ENCODE results near the gene PLAAT2. TPM values are rescaled to one million over a fixed set of nuclear protein-coding genes. Genes with fewer than 3 reads are reported as not detected.
"Not testable (repeated sequence)": the region's sequence is repeated elsewhere in the genome, so short reads cannot be mapped to it uniquely, and the experiment has no call there.

Gene PLAAT2
- total and polyA plus RNA-seq, 12 donors = 0.35 to 3.7 TPM; not detected in 10

DNA sequence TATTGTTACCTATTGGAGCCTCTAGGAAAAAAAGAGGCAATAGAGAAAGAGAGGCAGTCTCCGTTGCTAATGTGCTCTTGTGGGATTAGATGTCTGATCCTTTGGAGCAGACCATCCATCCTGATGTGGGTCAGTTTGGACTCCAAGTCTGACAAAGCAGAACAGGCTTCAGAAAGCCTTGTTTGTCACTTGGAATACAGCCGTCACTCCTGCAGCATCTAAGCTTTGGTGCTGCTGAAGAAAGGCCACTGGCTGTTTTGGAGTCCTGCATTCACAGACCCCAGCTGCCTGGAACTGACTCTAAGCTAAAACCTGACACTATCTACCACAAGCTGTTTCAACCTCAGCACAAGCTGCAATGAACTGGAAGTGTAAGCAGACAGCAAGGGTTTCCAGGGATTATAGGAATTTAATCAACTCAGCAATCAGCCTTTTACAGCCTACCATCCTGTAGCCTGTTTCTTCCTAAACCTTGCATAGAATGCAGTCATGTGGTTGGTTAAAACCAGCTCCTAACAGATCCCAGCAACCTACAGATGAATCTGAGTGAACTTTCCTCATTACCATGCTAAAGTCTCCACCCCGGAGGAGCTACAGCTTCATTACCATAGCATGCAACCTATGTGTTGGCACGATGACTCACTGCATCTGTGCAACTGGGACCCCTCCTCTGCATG is 30.2 kb downstream of the PLAAT2 start:
- no peak for TF ChIP-seq CTCF (IDR thresholded peaks at IDR 0.05)
- WGBS, 2 donors = 66 to 75% methylated on average over 4 of the region's 4 CpGs
- Histone ChIP-seq H3K36me3 (no peaks in the 10 kb centered on the region), H3K27me3 (peaks cover 0 to 3% (median 0%) of the 10 kb centered on the region in 7 donors), H3K27ac (no peak overlapping the region), H3K4me3 (no peak overlapping the region), H3K4me1 (peaks cover 5 to 57% (median 20%) of the 10 kb centered on the region in 9 donors), H3K9me3 (no peaks in the 10 kb centered on the region)
- intact Hi-C loops (cut with DNase I) = loop anchor here in 2 of 10 donors (1.0 to 10.0 kb wide), 2 partner anchors 12 to 82 kb away; partner anchors contain the start of gene PLAAT3 (in 1 of the 2)
- ATAC-seq (no peak), DNase-seq (no peak)

DNA sequence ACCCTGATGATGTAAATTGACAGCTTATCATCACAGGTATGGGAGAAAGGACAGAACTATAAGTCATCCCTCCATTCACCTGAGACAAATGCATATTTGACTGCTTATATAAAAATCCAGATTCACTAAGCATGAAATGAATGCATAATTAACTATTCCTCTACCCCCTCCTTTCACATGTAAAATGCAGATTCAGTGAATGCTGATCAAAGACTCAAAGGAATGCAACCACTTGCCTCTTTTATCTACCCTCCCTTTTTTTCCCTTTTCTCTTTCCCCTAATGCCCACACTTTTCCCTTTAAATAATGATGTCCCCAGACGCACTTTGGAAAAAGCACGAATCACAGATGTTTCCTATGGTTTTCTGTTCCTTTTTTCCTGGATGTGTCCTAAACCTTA is 31.1 kb downstream of the PLAAT2 start:
- H3K27ac ChIP-seq = no peak overlapping the region
- peaks cover 0 to 49% (median 12%) of the 10 kb centered on the region in 9 donors for H3K4me1 ChIP-seq
- intact Hi-C loops (cut with DNase I) = loop anchor here in 2 of 10 donors (1.0 to 10.0 kb wide), 2 partner anchors 11 to 83 kb away; partner anchors contain the start of gene PLAAT3 (in 1 of the 2)
- ATAC-seq = no peak
- H3K27me3 ChIP-seq = peaks cover 0 to 6% (median 0%) of the 10 kb centered on the region in 7 donors
- no peaks in the 10 kb centered on the region for H3K36me3 ChIP-seq
- WGBS, 2 donors = 52 to 70% methylated on average over 2 of the region's 2 CpGs
- no peak overlapping the region for H3K4me3 ChIP-seq
- no peak for DNase-seq
- no peak for TF ChIP-seq CTCF (IDR thresholded peaks at IDR 0.05)
- no peaks in the 10 kb centered on the region for H3K9me3 ChIP-seq

GRCh38 chr11:63531074-63531792 is 31.9 kb downstream of the PLAAT2 start:
- peak overlapping the region in 1 of 10 donors; percentile 56 for H3K27ac ChIP-seq
- not testable (repeated sequence) for H3K36me3 ChIP-seq, H3K9me3 ChIP-seq, DNase-seq, H3K27me3 ChIP-seq, H3K4me3 ChIP-seq
- ATAC-seq = peak in 7 of 8 donors; percentile 42 to 71 (median 46)
- peaks cover 0 to 42% (median 4%) of the 10 kb centered on the region in 9 donors for H3K4me1 ChIP-seq
- 71 to 75% methylated on average over 4 of the region's 6 CpGs for WGBS, 2 donors
- intact Hi-C loops (cut with DNase I) = loop anchor here in 1 of 10 donors (10.0 kb wide), 1 partner anchor 84 kb away; the partner anchor contains the start of gene PLAAT3

- peaks cover 0 to 6% (median 0%) of the 10 kb centered on the region in 7 donors for H3K27me3 ChIP-seq
- no peaks in the 10 kb centered on the region for H3K9me3 ChIP-seq
- DNase-seq (no peak), ATAC-seq (no peak)
- peaks cover 0 to 30% (median 0%) of the 10 kb centered on the region in 9 donors for H3K4me1 ChIP-seq
- H3K36me3 ChIP-seq = no peaks in the 10 kb centered on the region
- H3K27ac ChIP-seq = no peak overlapping the region
- WGBS, 2 donors = 93 to 95% methylated on average over 2 of the region's 2 CpGs
- TF ChIP-seq CTCF (IDR thresholded peaks at IDR 0.05) = no peak
- H3K4me3 ChIP-seq = no peak overlapping the region
- intact Hi-C loops (cut with DNase I) = loop anchor here in 1 of 10 donors (10.0 kb wide), 1 partner anchor 85 kb away; the partner anchor contains the start of gene PLAAT3
These were observed 33.2 kb downstream of the PLAAT2 start for GRCh38 chr11:63530021-63530420.

DNA sequence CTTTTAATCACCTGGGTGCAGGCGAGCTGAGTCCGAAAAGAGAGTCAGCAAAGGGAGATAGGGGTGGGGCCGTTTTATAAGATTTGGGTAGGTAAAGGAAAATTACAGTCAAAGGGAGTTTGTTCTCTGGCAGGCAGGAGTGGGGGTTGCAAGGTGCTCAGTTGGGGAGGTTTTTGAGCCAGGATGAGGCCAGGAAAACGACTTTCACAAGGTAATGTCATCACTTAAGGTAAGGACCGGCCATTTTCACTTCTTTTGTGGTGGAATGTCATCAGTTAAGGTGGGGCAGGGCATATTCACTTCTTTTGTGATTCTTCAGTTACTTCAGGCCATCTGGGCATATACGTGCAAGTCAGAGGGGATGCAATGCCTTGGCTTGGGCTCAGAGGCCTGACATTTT is 33.8 kb downstream of the PLAAT2 start:
- H3K27ac ChIP-seq; intact Hi-C loops (cut with DNase I); DNase-seq; H3K4me3 ChIP-seq; H3K27me3 ChIP-seq; ATAC-seq; H3K36me3 ChIP-seq; H3K9me3 ChIP-seq: not testable (repeated sequence)
- H3K4me1 ChIP-seq = peaks cover 0 to 24% (median 0%) of the 10 kb centered on the region in 9 donors
- 67 to 81% methylated on average over 6 of the region's 6 CpGs for WGBS, 2 donors

GRCh38 chr11:63528729-63529278 is 34.4 kb downstream of the PLAAT2 start:
- intact Hi-C loops (cut with DNase I); H3K9me3 ChIP-seq; H3K36me3 ChIP-seq; H3K27ac ChIP-seq; H3K27me3 ChIP-seq; ATAC-seq; H3K4me3 ChIP-seq; DNase-seq: not testable (repeated sequence)
- peaks cover 0 to 18% (median 0%) of the 10 kb centered on the region in 9 donors for H3K4me1 ChIP-seq
- WGBS, 2 donors = 70 to 74% methylated on average over 1 of the region's 3 CpGs

- intact Hi-C loops (cut with DNase I); DNase-seq; H3K36me3 ChIP-seq; H3K4me3 ChIP-seq; H3K27me3 ChIP-seq; ATAC-seq; H3K27ac ChIP-seq: not testable (repeated sequence)
- H3K9me3 ChIP-seq = peaks cover 0 to 12% (median 0%) of the 10 kb centered on the region in 11 donors
- H3K4me1 ChIP-seq = peaks cover 0 to 18% (median 0%) of the 10 kb centered on the region in 9 donors
- 17 to 34% methylated on average over 7 to 8 of the region's 11 CpGs for WGBS, 2 donors
These were observed 35.0 kb downstream of the PLAAT2 start for GRCh38 chr11:63528156-63528555.
